HepG2 (cell line): Measurements from ENCODE around the gene PSMB10. TPM values are rescaled to one million over a fixed set of nuclear protein-coding genes. Genes with fewer than 3 reads are reported as not detected.

ENCODE experiments used
- AKAP8 ChIP-seq: sonication (generic); formaldehyde crosslinking; IDR thresholded peaks from 2 replicates; pipeline ENCODE4 v1.5.1; 2020; ENCODE audit warnings: mild to moderate bottlenecking, missing genetic modification reagents
- CBX2 ChIP-seq, 2 experiments: fragments of 200-600 bp in 1 of 2; sonication (generic); formaldehyde crosslinking in 1 of 2; IDR thresholded peaks; 2 replicates each; pipeline versions ENCODE4 v1.7.0 to v1.8.1; 2018 to 2022; ENCODE audit warnings: low read depth in 2 of 2, low read length in 1 of 2, mild to moderate bottlenecking in 1 of 2, missing genetic modification reagents in 1 of 2
- DR1 ChIP-seq: sonication (generic); formaldehyde crosslinking; IDR thresholded peaks from 2 replicates; pipeline ENCODE4 v1.8.0; 2021; ENCODE audit warnings: mild to moderate bottlenecking, missing genetic modification reagents, inconsistent platforms
- GLI4 ChIP-seq: sonication (generic); formaldehyde crosslinking; IDR thresholded peaks from 2 replicates; pipeline ENCODE4 v1.5.1; 2020; ENCODE audit warnings: missing genetic modification reagents, mild to moderate bottlenecking, moderate library complexity, borderline replicate concordance
- KLF15 ChIP-seq: sonication (generic); formaldehyde crosslinking; IDR thresholded peaks from 2 replicates; pipeline ENCODE4 v1.8.1; 2023; ENCODE audit warnings: borderline replicate concordance, mild to moderate bottlenecking, inconsistent platforms, missing genetic modification reagents, mixed read lengths
- REPIN1 ChIP-seq: sonication (generic); formaldehyde crosslinking; IDR thresholded peaks from 2 replicates; pipeline ENCODE4 v1.8.0; 2022; ENCODE audit warnings: missing genetic modification reagents, low read depth, mild to moderate bottlenecking, borderline replicate concordance
- SALL1 ChIP-seq: sonication (generic); formaldehyde crosslinking; IDR thresholded peaks from 2 replicates; pipeline ENCODE4 v1.8.0; 2022; ENCODE audit warnings: mild to moderate bottlenecking, missing genetic modification reagents
- ZNF3 ChIP-seq: IDR thresholded peaks from 2 replicates; pipeline ENCODE4 v1.7.0; 2017; ENCODE audit warnings: inconsistent platforms
- ZNF562 ChIP-seq: sonication (generic); formaldehyde crosslinking; IDR thresholded peaks from 2 replicates; pipeline ENCODE4 v1.8.0; 2022; ENCODE audit warnings: missing genetic modification reagents, borderline replicate concordance
- polyA plus RNA-seq, 8 experiments: library from polyadenylated mRNA; depleted of rRNA in 3 of 8; stranded (reverse) in 7 of 8; unstranded in 1 of 8; fragments of >200 nt; fragmentation: Illumina TruSeq in 4 of 8; extraction: Trizol in 4 of 8; gene quantifications; 2 replicates each; pipeline versions ENCODE4 v1.2.1 to v1.2.3, GENCODE V29; 2011 to 2016; ENCODE audit warnings: low read depth in 4 of 8, missing spikeins in 1 of 8, mixed read lengths in 1 of 8; ENCODE audit not compliant: insufficient read depth in 1 of 8
- total RNA-seq, 5 experiments: library from RNA; depleted of rRNA; stranded (reverse); fragments of >200 nt; fragmentation: Illumina TruSeq; extraction: Trizol; gene quantifications; 2 replicates each; pipeline ENCODE4 v1.2.3, GENCODE V29; 2016; ENCODE audit warnings: low read depth in 1 of 5
- TF ChIP-seq, protein P1 (sequence below): sonication (generic); formaldehyde crosslinking; conservative IDR thresholded peaks from 2 replicates; pipeline ENCODE4 v1.8.0; 2022; ENCODE audit warnings: mild to moderate bottlenecking, moderate library complexity, missing genetic modification reagents
- TF ChIP-seq, protein P2 (sequence below): IDR thresholded peaks from 2 replicates; pipeline ENCODE4 v1.6.1; 2016; ENCODE audit warnings: control low read depth
- TF ChIP-seq, protein P3 (sequence below): sonication (generic); formaldehyde crosslinking; IDR thresholded peaks from 2 replicates; pipeline ENCODE4 v1.4.0; 2020; ENCODE audit warnings: missing genetic modification reagents, borderline replicate concordance
- TF ChIP-seq, protein P4 (sequence below): IDR thresholded peaks from 2 replicates; pipeline ENCODE4 v1.6.1; 2016; ENCODE audit warnings: missing compliant biosample characterization, missing genetic modification reagents, borderline replicate concordance

Gene PSMB10
- total and polyA plus RNA-seq, 2 of the 13 experiments (the other 11 are each of a cell fraction or from before 2014, with no cell fraction given) = 12.7 to 65.9 TPM

DNA sequence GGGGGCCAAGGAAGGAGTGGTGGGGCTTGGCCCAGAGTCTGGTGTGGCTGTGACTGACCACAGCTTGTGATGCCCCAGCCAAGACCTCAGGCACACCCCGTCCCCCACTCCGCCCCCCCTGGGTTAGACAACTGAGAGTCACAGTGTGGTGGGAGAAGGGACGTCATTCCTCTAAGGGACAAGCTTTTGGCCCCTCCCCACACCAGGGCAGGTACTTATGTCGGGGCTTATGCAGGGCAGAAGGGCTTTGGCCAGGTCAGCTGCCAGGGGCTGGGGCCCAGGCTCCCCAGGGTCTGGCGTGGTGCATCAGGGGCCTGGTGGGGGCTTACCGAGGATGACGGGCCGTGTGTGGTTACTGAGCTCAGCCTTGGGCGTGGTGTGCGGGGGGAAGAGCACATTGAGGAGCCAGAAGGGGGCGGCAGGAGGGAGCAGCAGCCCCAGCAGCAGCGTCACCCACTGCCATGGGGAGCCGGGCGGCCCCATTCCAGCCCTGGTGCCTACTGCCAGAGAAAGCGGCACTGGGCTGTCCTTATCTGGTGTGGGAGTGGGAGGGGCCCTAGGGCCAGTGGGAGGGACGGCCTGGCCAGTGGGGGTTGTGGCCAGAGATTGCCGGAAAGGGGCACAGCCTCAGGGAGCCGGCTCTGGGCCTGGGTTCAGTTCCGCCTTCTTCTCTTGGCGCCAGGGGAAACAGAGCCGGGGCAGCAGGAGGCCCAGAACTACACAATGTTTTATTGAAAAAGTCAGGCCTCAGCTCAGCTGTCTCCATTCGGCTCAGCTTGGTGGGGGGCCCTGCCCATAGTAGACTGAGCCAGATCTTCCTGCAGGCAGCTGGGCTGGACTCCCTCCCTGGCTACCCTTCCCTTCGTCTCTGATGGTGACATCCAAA is 7.2 kb upstream of the PSMB10 start, which contains the start of gene LCAT (continued):
- no peak; the same call in none of the 2 replicates for TF ChIP-seq REPIN1 (CRISPR knock-in tag)
- TF ChIP-seq, protein P1, sequence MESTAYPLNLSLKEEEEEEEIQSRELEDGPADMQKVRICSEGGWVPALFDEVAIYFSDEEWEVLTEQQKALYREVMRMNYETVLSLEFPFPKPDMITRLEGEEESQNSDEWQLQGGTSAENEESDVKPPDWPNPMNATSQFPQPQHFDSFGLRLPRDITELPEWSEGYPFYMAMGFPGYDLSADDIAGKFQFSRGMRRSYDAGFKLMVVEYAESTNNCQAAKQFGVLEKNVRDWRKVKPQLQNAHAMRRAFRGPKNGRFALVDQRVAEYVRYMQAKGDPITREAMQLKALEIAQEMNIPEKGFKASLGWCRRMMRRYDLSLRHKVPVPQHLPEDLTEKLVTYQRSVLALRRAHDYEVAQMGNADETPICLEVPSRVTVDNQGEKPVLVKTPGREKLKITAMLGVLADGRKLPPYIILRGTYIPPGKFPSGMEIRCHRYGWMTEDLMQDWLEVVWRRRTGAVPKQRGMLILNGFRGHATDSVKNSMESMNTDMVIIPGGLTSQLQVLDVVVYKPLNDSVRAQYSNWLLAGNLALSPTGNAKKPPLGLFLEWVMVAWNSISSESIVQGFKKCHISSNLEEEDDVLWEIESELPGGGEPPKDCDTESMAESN (CRISPR knock-in tag) = peak; percentile 71; the same call in 1 of the 2 replicates
- TF ChIP-seq, protein P2, sequence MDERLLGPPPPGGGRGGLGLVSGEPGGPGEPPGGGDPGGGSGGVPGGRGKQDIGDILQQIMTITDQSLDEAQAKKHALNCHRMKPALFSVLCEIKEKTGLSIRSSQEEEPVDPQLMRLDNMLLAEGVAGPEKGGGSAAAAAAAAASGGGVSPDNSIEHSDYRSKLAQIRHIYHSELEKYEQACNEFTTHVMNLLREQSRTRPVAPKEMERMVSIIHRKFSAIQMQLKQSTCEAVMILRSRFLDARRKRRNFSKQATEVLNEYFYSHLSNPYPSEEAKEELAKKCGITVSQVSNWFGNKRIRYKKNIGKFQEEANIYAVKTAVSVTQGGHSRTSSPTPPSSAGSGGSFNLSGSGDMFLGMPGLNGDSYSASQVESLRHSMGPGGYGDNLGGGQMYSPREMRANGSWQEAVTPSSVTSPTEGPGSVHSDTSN (CRISPR knock-in tag) = 0 out of 2 replicates have a peak, but pooled peaks have one; percentile 7
- no peak for TF ChIP-seq ZNF562 (CRISPR knock-in tag)
- TF ChIP-seq SALL1 = peak; percentile 41; the same call in 1 of the 2 replicates
- TF ChIP-seq, protein P3, sequence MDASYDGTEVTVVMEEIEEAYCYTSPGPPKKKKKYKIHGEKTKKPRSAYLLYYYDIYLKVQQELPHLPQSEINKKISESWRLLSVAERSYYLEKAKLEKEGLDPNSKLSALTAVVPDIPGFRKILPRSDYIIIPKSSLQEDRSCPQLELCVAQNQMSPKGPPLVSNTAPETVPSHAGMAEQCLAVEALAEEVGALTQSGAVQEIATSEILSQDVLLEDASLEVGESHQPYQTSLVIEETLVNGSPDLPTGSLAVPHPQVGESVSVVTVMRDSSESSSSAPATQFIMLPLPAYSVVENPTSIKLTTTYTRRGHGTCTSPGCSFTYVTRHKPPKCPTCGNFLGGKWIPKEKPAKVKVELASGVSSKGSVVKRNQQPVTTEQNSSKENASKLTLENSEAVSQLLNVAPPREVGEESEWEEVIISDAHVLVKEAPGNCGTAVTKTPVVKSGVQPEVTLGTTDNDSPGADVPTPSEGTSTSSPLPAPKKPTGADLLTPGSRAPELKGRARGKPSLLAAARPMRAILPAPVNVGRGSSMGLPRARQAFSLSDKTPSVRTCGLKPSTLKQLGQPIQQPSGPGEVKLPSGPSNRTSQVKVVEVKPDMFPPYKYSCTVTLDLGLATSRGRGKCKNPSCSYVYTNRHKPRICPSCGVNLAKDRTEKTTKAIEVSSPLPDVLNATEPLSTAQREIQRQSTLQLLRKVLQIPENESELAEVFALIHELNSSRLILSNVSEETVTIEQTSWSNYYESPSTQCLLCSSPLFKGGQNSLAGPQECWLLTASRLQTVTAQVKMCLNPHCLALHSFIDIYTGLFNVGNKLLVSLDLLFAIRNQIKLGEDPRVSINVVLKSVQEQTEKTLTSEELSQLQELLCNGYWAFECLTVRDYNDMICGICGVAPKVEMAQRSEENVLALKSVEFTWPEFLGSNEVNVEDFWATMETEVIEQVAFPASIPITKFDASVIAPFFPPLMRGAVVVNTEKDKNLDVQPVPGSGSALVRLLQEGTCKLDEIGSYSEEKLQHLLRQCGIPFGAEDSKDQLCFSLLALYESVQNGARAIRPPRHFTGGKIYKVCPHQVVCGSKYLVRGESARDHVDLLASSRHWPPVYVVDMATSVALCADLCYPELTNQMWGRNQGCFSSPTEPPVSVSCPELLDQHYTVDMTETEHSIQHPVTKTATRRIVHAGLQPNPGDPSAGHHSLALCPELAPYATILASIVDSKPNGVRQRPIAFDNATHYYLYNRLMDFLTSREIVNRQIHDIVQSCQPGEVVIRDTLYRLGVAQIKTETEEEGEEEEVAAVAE (CRISPR knock-in tag) = peak; percentile 46; the same call in 1 of the 2 replicates
- TF ChIP-seq ZNF3 (CRISPR knock-in tag) = no peak
- no peak for TF ChIP-seq CBX2 (IDR thresholded peaks at IDR 0.05; ENCODE audit: low read depth, low read length)
- TF ChIP-seq CBX2 (CRISPR knock-in tag; IDR thresholded peaks at IDR 0.05; ENCODE audit: low read depth) = peak; percentile 39; the same call in 1 of the 2 replicates
- TF ChIP-seq AKAP8 (CRISPR knock-in tag) = peak; percentile 59; the same call in 1 of the 2 replicates
- TF ChIP-seq, protein P4, sequence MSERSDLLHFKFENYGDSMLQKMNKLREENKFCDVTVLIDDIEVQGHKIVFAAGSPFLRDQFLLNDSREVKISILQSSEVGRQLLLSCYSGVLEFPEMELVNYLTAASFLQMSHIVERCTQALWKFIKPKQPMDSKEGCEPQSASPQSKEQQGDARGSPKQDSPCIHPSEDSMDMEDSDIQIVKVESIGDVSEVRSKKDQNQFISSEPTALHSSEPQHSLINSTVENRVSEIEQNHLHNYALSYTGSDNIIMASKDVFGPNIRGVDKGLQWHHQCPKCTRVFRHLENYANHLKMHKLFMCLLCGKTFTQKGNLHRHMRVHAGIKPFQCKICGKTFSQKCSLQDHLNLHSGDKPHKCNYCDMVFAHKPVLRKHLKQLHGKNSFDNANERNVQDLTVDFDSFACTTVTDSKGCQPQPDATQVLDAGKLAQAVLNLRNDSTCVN (CRISPR knock-in tag) = peak; percentile 79
- peak; percentile 83; the same call in 1 of the 2 replicates for TF ChIP-seq DR1 (CRISPR knock-in tag)
- TF ChIP-seq KLF15 = peak; percentile 73; the same call in 1 of the 2 replicates
- TF ChIP-seq GLI4 (CRISPR knock-in tag) = peak; percentile 68; the same call in 1 of the 2 replicates
